ENCODE measurements around the gene PHLPP1. TPM values are rescaled to one million over a fixed set of nuclear protein-coding genes. Genes with fewer than 3 reads are reported as not detected.

Gene PHLPP1
- total RNA-seq, 3 donors from 2014 or later, result 9.8 to 19.9 (median 15.4) TPM

- H3K36me3 ChIP-seq, result no peaks in the 10 kb centered on the region
- intact Hi-C loops (cut with DNase I; ENCODE audit: low total_unique reads), result loop anchor here (5.0 kb wide), 1 partner anchor 319 kb away; no protein-coding TSS in a partner anchor
- no peaks in the 10 kb centered on the region for H3K27me3 ChIP-seq
- no peaks in the 10 kb centered on the region for H3K4me1 ChIP-seq
- no peak for DNase-seq (ENCODE audit: low spot score in 2 of 2)
- H3K4me3 ChIP-seq, result no peak overlapping the region
- no peak overlapping the region for H3K27ac ChIP-seq
- no peak for TF ChIP-seq POLR2A (IDR thresholded peaks at IDR 0.05)
- no peak for TF ChIP-seq POLR2AphosphoS5 (IDR thresholded peaks at IDR 0.05)
- TF ChIP-seq CTCF (IDR thresholded peaks at IDR 0.05), result no peak
- no peaks in the 10 kb centered on the region for H3K9me3 ChIP-seq
These were observed 287.6 kb downstream of the PHLPP1 start for GRCh38 chr18:63002803-63003445.

GRCh38 chr18:63003899-63004298 is 288.6 kb downstream of the PHLPP1 start:
- intact Hi-C loops (cut with DNase I; ENCODE audit: low total_unique reads), result loop anchor here (5.0 kb wide), 1 partner anchor 318 kb away; no protein-coding TSS in a partner anchor
- no peak for DNase-seq (ENCODE audit: low spot score in 2 of 2)
- Histone ChIP-seq H3K36me3 (no peaks in the 10 kb centered on the region), H3K4me3 (no peak overlapping the region), H3K27ac (no peak overlapping the region), H3K4me1 (no peaks in the 10 kb centered on the region), H3K9me3 (no peaks in the 10 kb centered on the region), H3K27me3 (no peaks in the 10 kb centered on the region)
- TF ChIP-seq POLR2A (IDR thresholded peaks at IDR 0.05) (no peak), POLR2AphosphoS5 (IDR thresholded peaks at IDR 0.05) (no peak), CTCF (IDR thresholded peaks at IDR 0.05) (no peak)

- H3K27ac ChIP-seq, result no peak overlapping the region
- DNase-seq (ENCODE audit: low spot score in 2 of 2), result no peak
- no peaks in the 10 kb centered on the region for H3K9me3 ChIP-seq
- TF ChIP-seq POLR2A (IDR thresholded peaks at IDR 0.05) (no peak), POLR2AphosphoS5 (IDR thresholded peaks at IDR 0.05) (no peak), CTCF (IDR thresholded peaks at IDR 0.05) (no peak)
- H3K27me3 ChIP-seq, result no peaks in the 10 kb centered on the region
- H3K36me3 ChIP-seq, result no peaks in the 10 kb centered on the region
- H3K4me1 ChIP-seq, result no peaks in the 10 kb centered on the region
- intact Hi-C loops (cut with DNase I; ENCODE audit: low total_unique reads), result loop anchor here (5.0 kb wide), 1 partner anchor 318 kb away; no protein-coding TSS in a partner anchor
- H3K4me3 ChIP-seq, result no peak overlapping the region
These were observed 289.2 kb downstream of the PHLPP1 start for GRCh38 chr18:63004466-63005089.

GRCh38 chr18:63005306-63005705 is 290.0 kb downstream of the PHLPP1 start:
- DNase-seq (ENCODE audit: low spot score in 2 of 2), result no peak
- H3K4me1 ChIP-seq, result no peaks in the 10 kb centered on the region
- TF ChIP-seq POLR2AphosphoS5 (IDR thresholded peaks at IDR 0.05), result no peak
- TF ChIP-seq CTCF (IDR thresholded peaks at IDR 0.05), result no peak
- TF ChIP-seq POLR2A (IDR thresholded peaks at IDR 0.05), result no peak
- no peak overlapping the region for H3K27ac ChIP-seq
- intact Hi-C loops (cut with DNase I; ENCODE audit: low total_unique reads), result no loop called here
- no peaks in the 10 kb centered on the region for H3K36me3 ChIP-seq
- no peaks in the 10 kb centered on the region for H3K27me3 ChIP-seq
- no peaks in the 10 kb centered on the region for H3K9me3 ChIP-seq
- no peak overlapping the region for H3K4me3 ChIP-seq

- TF ChIP-seq CTCF (IDR thresholded peaks at IDR 0.05) (no peak), POLR2A (IDR thresholded peaks at IDR 0.05) (no peak), POLR2AphosphoS5 (IDR thresholded peaks at IDR 0.05) (no peak)
- Histone ChIP-seq H3K36me3 (no peaks in the 10 kb centered on the region), H3K4me3 (no peak overlapping the region), H3K4me1 (no peaks in the 10 kb centered on the region), H3K27me3 (no peaks in the 10 kb centered on the region), H3K27ac (no peak overlapping the region), H3K9me3 (no peaks in the 10 kb centered on the region)
- no peak for DNase-seq (ENCODE audit: low spot score in 2 of 2)
- intact Hi-C loops (cut with DNase I; ENCODE audit: low total_unique reads), result no loop called here
These were observed 291.9 kb downstream of the PHLPP1 start for GRCh38 chr18:63007231-63007630.
